Measurements from ENCODE around the gene HNMT.

DNA sequence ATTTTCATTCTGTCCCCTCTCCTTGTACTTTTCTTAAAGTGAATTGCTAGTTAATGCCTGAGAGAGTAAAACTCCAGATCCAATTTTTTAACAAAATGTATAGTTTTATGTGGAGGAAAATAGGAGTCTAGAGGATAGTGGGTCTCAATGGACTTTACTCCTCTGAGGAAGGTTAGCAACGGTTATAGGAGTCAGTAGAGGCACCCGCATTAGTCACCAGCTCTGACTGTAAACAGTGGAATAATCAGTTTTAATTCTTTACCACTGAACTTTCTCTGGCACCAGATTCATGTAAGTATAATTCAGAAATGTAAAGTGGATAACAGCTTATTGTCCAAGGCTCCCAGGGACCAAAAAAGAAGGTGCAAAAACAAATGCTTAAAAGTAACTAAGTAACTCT lies 38.7 kb upstream of the HNMT start:
- TF ChIP-seq, protein P1, sequence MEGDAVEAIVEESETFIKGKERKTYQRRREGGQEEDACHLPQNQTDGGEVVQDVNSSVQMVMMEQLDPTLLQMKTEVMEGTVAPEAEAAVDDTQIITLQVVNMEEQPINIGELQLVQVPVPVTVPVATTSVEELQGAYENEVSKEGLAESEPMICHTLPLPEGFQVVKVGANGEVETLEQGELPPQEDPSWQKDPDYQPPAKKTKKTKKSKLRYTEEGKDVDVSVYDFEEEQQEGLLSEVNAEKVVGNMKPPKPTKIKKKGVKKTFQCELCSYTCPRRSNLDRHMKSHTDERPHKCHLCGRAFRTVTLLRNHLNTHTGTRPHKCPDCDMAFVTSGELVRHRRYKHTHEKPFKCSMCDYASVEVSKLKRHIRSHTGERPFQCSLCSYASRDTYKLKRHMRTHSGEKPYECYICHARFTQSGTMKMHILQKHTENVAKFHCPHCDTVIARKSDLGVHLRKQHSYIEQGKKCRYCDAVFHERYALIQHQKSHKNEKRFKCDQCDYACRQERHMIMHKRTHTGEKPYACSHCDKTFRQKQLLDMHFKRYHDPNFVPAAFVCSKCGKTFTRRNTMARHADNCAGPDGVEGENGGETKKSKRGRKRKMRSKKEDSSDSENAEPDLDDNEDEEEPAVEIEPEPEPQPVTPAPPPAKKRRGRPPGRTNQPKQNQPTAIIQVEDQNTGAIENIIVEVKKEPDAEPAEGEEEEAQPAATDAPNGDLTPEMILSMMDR (IDR thresholded peaks at IDR 0.05): no peak
- no peak for TF ChIP-seq POLR2A (IDR thresholded peaks at IDR 0.05)

All from tibial nerve (tissue), 3 donors.